Stimulated activated effector memory CD8-positive, alpha-beta T cell treated with anti-CD3 and anti-CD28 coated beads, Interleukin-12 subunit alpha, Interleukin-12 subunit beta, amount 100 ng/mL, for 72 hours (primary cell): ENCODE results near the gene LAMP5.

ENCODE experiments used
- ATAC-seq: fragments of 150-1000 bp; cut with Tn5 transposase; 2 replicates; pipeline ENCODE4 v1.10.0; 2021
- DNase-seq, 2 donors: peaks; one replicate each; pipeline ENCODE4 v3.0.0; 2021 to 2022; ENCODE audit warnings: low spot score in 2 of 2
- H3K27ac Mint-ChIP-seq: one replicate; pipeline ENCODE4 v1.8.0; 2022; ENCODE audit warnings: mild to moderate bottlenecking, mixed read lengths
- H3K36me3 Mint-ChIP-seq: one replicate; pipeline ENCODE4 v1.8.0; 2022; ENCODE audit warnings: mild to moderate bottlenecking, mixed read lengths
- H3K4me1 Mint-ChIP-seq: one replicate; pipeline ENCODE4 v1.8.0; 2022; ENCODE audit warnings: mixed read lengths
- H3K4me3 Mint-ChIP-seq: one replicate; pipeline ENCODE4 v1.8.0; 2022; ENCODE audit warnings: mild to moderate bottlenecking, mixed read lengths
- H3K9me3 Mint-ChIP-seq: one replicate; pipeline ENCODE4 v1.8.0; 2022; ENCODE audit warnings: mixed read lengths

The LAMP5 gene

DNA sequence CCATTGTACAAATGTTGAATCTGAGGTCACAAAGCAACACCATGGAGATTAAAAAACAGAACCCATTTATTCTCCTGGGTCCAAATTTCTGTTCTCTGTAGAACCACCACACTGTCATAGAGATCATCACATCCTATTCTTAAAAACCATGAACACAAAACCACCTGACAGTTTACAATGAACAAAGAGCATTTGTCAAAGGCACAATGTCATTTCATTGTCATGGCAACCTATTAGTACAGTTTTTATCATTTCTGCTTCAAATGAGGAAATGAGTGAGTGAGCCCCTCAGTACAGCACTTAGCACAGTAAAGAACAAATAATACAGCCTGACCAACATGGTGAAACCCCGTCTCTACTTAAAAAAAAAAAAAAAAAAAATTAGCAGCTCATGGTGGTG is 23.1 kb upstream of the LAMP5 start:
- no peaks in the 10 kb centered on the region for H3K4me1 Mint-ChIP-seq
- H3K36me3 Mint-ChIP-seq = no peaks in the 10 kb centered on the region
- no peak overlapping the region for H3K4me3 Mint-ChIP-seq
- H3K9me3 Mint-ChIP-seq = peaks cover 14% of the 10 kb centered on the region
- no peak overlapping the region for H3K27ac Mint-ChIP-seq
- no peak for ATAC-seq
- DNase-seq = no peak

DNA sequence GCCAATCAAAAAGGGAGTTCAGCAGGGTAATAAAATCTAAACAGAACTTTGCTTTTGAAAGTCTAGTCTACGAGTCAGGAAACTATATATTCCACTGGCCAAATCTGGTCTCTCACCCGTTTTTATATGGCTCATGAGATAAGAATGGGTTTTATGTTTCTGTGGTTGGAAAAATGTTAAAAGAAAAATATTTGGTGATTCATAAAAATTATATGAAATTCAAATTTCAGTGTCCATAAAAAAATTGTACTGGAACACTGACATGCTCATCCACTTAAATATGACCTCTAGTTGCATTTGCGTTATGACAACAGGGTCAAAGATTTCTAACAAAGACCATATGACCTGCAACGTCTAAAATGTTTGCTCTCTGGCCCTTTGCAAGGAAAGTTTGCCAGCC is 22.3 kb upstream of the LAMP5 start:
- ATAC-seq = no peak
- no peak for DNase-seq
- H3K9me3 Mint-ChIP-seq = peaks cover 12% of the 10 kb centered on the region
- H3K36me3 Mint-ChIP-seq = no peaks in the 10 kb centered on the region
- H3K27ac Mint-ChIP-seq = no peak overlapping the region
- H3K4me3 Mint-ChIP-seq = no peak overlapping the region
- no peaks in the 10 kb centered on the region for H3K4me1 Mint-ChIP-seq

DNA sequence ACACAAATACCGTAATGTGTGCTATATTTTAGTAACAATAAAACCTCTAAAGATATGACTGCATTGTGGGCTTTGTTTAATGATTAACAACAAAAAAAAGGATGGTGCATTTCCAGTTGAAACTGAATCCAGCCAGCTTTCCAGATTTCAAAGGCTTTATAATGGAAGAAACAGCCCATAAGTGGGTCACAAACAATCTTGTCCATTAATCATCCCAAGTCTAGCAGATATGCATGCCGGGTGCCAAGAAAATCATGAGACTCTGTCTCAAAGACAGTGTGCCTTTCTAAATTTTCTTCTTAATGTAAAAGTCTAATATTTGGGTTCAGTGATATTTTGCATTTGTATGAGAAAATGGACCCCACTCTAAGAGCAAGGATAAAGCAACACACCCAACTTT is 20.6 kb upstream of the LAMP5 start:
- no peak for DNase-seq
- no peaks in the 10 kb centered on the region for H3K4me1 Mint-ChIP-seq
- no peak overlapping the region for H3K4me3 Mint-ChIP-seq
- peaks cover 12% of the 10 kb centered on the region for H3K9me3 Mint-ChIP-seq
- H3K27ac Mint-ChIP-seq = no peak overlapping the region
- ATAC-seq = no peak
- H3K36me3 Mint-ChIP-seq = no peaks in the 10 kb centered on the region

DNA sequence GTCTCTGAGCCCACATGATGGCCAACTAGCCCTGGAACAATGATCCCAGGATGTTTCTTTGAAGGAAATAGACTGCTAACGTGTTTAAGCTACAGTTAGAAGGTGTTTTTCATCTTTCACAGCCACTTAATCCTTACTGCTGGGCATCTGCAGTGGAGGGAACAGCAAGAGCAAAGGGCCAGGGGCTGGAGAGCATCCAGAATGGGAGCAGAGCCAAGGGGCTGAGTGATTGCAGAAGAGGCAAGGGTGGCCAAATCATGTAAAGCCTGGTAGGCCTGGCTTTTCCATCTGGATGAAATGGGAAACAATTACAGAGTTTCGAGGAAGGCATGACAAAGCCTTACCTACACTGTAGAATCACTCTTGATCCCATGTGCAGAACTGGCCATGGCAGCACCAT is 18.7 kb upstream of the LAMP5 start:
- no peak overlapping the region for H3K4me3 Mint-ChIP-seq
- DNase-seq (no peak), ATAC-seq (no peak)
- peaks cover 7% of the 10 kb centered on the region for H3K9me3 Mint-ChIP-seq
- no peaks in the 10 kb centered on the region for H3K36me3 Mint-ChIP-seq
- H3K27ac Mint-ChIP-seq = no peak overlapping the region
- no peaks in the 10 kb centered on the region for H3K4me1 Mint-ChIP-seq

DNA sequence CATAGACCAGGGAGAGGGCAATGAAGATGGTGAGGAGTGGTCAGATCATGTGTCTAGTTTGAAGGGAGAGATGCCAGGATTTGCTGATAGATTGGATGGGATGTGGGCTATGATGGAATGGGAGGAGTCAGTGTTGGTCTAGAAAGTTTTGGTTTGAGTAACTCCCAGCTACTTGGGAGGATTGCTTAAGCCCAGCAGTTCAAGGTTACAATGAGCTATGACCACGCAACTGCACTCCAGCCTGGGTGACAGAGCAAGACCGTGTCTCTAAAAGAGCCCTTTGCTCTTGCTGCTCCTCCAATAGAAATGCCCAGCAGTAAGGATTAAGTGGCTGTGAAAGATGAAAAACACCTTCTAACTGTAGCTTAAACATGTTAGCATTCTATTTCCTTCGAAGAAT is 18.2 kb upstream of the LAMP5 start:
- Mint-ChIP-seq H3K27ac (no peak overlapping the region), H3K4me3 (no peak overlapping the region), H3K36me3 (no peaks in the 10 kb centered on the region), H3K4me1 (no peaks in the 10 kb centered on the region), H3K9me3 (peaks cover 7% of the 10 kb centered on the region)
- DNase-seq (no peak), ATAC-seq (no peak)

DNA sequence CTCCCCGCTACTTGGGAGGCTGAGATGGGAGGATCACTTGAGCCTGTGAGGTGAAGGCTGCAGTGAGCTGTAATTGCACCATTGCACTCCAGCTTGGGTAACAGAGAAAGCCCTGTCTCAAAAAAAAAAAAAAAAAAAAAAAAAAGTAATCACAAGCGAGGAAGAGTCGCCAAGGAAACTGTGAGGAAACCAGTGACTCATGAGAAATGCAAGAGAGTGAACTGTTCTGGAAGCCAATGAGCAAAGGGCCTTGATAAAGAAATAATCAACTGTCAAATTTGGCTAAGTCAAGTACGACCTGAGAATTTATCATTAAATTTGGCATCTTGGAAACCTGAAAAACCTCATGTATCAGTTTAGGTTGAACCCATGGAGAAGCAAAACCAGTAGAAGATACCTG is 16.1 kb upstream of the LAMP5 start:
- no peaks in the 10 kb centered on the region for H3K36me3 Mint-ChIP-seq
- peaks cover 10% of the 10 kb centered on the region for H3K9me3 Mint-ChIP-seq
- H3K4me3 Mint-ChIP-seq = no peak overlapping the region
- no peaks in the 10 kb centered on the region for H3K4me1 Mint-ChIP-seq
- no peak overlapping the region for H3K27ac Mint-ChIP-seq
- ATAC-seq = no peak
- DNase-seq = no peak

DNA sequence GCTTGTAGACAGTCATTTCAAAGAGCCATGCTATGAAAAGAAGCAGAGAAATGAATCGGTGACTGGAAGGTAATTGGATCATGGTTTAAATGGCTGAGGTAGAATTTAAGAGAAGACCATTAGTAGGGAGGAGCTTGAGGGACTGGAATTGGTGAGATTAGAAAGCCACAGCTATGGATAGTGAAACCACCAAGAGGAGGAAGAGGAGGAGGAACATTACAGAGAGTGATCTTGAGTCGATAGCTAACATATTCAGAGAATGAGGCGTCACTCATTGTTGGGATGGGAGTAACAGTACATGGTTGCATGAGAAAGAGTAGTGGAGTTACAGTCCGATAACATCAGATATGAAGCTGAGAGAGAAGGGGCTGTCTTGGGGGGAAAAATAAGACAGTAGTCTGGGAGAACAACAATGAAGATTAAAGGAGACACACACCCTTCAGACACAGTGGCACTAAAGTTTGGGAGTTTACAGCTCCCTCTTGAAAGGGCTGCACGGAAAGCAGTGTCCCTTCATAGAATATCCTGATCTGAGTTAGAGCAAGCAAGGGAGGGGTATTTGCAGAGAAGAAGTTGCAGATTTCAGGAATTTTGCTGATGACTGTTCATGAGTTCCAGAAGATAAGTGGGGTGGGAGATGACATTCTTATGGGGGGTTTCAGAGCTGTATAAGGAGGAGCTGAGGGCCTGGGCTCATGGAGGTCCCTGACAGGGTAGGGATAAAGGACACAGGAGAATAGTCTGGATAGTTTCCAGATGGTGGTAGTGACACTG is 15.1 kb upstream of the LAMP5 start:
- no peaks in the 10 kb centered on the region for H3K36me3 Mint-ChIP-seq
- no peak overlapping the region for H3K4me3 Mint-ChIP-seq
- no peak overlapping the region for H3K27ac Mint-ChIP-seq
- peaks cover 10% of the 10 kb centered on the region for H3K9me3 Mint-ChIP-seq
- no peaks in the 10 kb centered on the region for H3K4me1 Mint-ChIP-seq
- DNase-seq = no peak
- ATAC-seq = no peak

DNA sequence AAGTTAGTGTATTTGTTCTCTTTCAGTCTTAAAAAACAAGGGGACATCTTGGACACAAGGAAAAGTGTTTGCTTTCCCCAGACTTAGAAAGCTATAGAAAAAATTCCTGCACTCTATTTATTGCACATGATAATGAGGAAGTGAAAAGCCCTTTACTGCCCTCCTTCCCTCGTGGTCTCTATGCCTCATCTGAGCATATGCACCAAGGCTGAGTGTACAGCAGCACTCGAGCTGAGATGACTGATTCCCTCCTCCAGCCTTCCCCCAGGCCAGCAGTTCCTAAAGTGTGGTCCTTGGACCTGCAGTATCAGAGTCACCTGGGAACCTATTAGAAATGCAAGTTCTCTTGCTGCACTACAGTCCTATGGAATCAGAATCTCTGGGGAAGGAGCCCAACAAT is 14.3 kb upstream of the LAMP5 start:
- ATAC-seq (no peak), DNase-seq (no peak)
- no peaks in the 10 kb centered on the region for H3K4me1 Mint-ChIP-seq
- peaks cover 10% of the 10 kb centered on the region for H3K9me3 Mint-ChIP-seq
- H3K27ac Mint-ChIP-seq = no peak overlapping the region
- no peak overlapping the region for H3K4me3 Mint-ChIP-seq
- H3K36me3 Mint-ChIP-seq = no peaks in the 10 kb centered on the region

DNA sequence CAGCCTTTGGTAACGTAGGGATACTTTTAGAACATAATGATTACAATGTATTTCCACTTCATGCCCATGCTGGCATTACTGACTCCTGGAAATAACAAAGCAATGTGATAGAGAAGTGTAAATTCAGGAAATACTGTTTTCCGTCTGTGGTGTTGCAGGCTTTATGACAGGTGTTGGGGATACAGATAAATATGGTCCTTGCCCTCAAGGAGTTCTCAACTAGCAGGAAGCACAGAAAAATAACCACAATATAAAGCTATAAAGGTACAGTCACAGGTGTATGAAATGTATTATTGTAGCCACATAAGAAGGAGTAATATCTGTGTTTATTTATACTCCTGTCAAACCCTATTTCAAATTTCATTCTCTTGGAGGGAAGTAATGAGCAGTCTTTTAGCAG is 12.9 kb upstream of the LAMP5 start:
- Mint-ChIP-seq H3K4me1 (no peaks in the 10 kb centered on the region), H3K36me3 (no peaks in the 10 kb centered on the region), H3K27ac (no peak overlapping the region), H3K4me3 (no peak overlapping the region), H3K9me3 (peaks cover 6% of the 10 kb centered on the region)
- ATAC-seq = no peak
- no peak for DNase-seq

DNA sequence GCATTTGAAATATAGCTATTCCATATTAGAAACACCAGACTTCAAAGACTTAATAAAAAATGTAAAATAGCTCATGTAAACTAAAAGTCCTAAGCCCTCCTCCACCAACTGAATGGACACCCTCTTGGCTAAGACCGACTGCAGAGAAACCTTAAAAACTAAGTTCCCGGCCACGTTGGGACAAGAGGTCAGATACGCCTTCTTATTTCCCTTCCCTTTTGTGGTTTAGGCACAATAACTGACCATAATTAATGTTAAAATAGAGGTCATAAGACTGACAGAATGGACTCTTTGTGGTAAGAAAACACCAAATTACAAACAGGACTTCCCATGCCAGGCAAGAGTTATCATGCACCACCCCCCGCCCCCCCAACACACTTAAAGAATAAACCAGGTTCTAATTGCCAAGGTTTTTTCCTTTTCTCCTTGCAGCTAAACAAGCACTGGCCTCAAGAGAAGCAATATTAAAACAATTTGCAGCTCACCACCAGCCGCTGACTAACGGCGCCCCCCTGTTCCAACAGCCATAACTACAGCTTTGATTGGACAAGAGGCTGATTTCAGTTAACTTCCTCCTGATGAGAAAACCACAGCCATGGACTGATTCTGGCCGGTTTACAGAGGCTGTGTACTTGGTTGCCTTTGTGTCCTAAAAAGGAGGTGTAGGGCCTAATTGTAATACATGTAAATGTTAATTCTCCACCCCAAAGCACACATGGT is 10.7 kb upstream of the LAMP5 start:
- ATAC-seq = no peak

DNA sequence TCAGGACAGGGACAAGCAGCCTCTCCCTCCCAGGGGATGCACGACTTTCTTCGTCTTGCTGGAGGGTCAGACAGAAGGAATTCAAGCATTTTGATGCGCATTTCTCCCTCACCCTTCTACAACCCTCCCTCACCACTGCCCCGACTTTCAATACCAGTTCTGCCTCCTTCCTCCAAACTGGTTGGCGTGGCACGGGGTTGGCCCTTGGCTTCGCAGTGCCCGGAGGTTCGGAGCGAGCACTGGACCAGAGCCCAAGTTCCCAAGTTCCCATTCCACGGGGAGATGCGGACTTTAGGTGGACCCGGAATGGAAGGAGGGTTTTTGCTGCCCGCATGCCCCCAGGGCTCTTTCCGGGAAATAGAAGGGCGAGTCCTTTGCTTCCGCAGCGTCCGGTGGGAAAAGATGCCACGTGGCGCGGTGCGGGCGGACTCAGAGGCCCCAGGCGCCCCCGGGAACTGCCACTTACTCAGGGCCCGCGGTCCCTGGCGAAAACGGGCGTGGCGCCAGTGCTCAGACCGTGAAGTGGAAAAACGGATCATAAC is 8.0 kb upstream of the LAMP5 start:
- no peaks in the 10 kb centered on the region for H3K4me1 Mint-ChIP-seq
- H3K4me3 Mint-ChIP-seq = no peak overlapping the region
- no peaks in the 10 kb centered on the region for H3K36me3 Mint-ChIP-seq
- no peak overlapping the region for H3K27ac Mint-ChIP-seq
- DNase-seq (no peak), ATAC-seq (no peak)
- H3K9me3 Mint-ChIP-seq = peaks cover 6% of the 10 kb centered on the region

More for the DNA sequence above, 10.7 kb upstream of the LAMP5 start:
- Mint-ChIP-seq H3K9me3 (peaks cover 6% of the 10 kb centered on the region), H3K4me3 (no peak overlapping the region), H3K27ac (no peak overlapping the region), H3K4me1 (no peaks in the 10 kb centered on the region), H3K36me3 (no peaks in the 10 kb centered on the region)
- DNase-seq = no peak

DNA sequence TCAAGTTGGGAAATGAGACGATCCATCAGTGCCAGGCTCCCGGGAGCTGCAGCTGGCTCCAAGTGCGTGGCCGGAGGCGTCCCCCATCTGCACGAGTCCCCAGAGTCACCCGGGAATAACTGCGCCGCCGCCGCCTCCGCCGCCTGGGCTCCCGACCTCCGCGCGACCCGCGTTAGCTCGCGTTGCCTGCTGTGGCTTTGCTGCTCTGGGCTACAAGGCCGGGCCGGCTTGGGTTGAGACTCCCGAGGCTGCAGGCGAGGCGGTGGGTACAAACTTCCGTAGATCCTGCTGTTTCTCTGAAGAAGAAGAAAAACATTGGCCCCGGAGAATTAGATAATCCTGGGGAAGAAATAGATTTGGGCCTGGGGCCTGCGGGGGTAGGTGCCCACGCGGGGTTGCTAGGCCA is 7.4 kb upstream of the LAMP5 start:
- Mint-ChIP-seq H3K4me3 (no peak overlapping the region), H3K27ac (no peak overlapping the region), H3K4me1 (no peaks in the 10 kb centered on the region), H3K9me3 (peaks cover 6% of the 10 kb centered on the region), H3K36me3 (no peaks in the 10 kb centered on the region)
- ATAC-seq (no peak), DNase-seq (no peak)

DNA sequence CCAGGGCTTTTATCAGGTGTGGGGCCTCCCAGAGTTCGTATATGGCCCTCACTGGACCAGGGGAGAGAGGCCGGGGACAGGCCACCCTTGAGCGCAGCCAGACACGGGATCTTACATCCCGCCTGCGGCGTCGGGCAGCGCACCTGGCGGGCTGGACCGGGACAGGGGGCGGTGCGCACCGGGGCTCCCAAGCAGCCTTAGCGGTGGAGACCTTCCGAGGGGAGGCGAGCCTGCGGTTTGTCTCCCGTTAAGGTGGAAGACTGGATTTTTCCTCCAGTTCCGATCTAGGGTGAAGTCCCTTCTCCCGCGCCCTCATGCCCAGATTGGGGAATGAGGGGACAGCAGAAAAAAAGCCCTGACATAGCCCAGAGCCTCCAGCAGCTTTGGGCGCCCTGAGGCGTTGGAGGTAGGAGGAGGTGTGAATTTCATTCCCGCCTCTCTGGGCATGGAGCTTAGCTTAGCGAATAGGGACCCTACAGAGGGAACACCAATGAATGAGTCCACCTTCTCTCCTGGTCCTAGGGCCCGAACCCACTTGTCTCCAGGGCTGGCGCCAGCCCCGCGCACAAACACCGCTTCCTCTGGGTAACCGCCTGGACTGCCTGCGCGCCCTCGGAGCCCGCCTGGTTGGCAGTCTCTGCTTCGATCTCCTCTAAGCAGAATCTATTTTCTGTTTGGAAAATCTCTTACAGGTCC is 6.7 kb upstream of the LAMP5 start:
- H3K27ac Mint-ChIP-seq = no peak overlapping the region
- ATAC-seq = no peak
- DNase-seq = no peak
- no peak overlapping the region for H3K4me3 Mint-ChIP-seq
- H3K36me3 Mint-ChIP-seq = no peaks in the 10 kb centered on the region
- no peaks in the 10 kb centered on the region for H3K4me1 Mint-ChIP-seq
- H3K9me3 Mint-ChIP-seq = peaks cover 3% of the 10 kb centered on the region

DNA sequence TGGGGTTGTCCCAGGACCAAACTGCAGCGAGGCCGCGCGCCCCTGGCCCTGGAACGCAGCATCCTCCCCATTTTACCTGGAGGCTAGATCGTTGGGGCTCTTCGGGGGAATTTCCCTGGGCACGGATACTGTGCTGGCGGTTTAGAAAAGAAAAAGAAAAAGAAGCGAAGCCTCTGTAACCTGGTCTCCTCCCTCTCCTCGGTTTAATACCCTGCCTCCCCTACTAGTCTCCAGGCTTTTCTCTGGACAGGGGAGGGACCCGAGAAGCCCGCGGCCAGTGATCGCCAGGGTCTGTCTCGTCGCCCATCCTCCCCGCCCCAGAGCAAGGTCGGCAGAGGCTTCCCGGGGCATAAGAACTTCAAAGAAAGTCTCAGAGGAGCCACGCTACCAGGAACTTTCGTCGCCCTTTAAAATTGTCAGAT is 6.1 kb upstream of the LAMP5 start:
- no peak overlapping the region for H3K4me3 Mint-ChIP-seq
- H3K9me3 Mint-ChIP-seq = no peaks in the 10 kb centered on the region
- no peak overlapping the region for H3K27ac Mint-ChIP-seq
- no peak for ATAC-seq
- no peaks in the 10 kb centered on the region for H3K36me3 Mint-ChIP-seq
- no peaks in the 10 kb centered on the region for H3K4me1 Mint-ChIP-seq
- DNase-seq = no peak

DNA sequence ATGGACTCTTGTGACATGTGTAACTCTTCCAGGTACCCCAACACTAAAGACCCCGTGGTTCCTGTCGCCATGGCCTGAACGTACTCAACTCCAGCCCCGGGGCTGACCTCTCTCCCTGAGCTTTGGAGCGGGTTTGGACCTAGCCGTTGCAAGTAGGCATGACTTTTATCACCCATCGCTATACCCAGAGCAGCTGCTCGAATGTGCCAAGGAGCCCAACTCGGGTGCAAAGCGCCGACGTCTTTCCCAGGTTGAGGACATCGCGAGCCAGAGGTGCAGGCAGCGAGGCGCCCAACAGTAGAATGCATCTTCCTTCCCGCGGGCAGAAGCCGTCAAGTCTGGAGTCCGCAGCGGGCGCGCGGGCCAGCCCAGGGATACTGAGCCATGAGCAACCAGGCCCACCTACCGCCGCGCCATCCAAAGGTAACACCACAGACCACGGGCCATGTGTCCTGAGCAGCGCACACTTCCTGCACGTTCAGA is 5.7 kb upstream of the LAMP5 start:
- Mint-ChIP-seq H3K9me3 (no peaks in the 10 kb centered on the region), H3K4me1 (no peaks in the 10 kb centered on the region), H3K27ac (no peak overlapping the region), H3K36me3 (no peaks in the 10 kb centered on the region), H3K4me3 (no peak overlapping the region)
- DNase-seq (no peak), ATAC-seq (no peak)
